Peyer's patch (tissue), 4 donors: ENCODE data around the gene NDFIP2. TPM values are rescaled to one million over a fixed set of nuclear protein-coding genes. Genes with fewer than 3 reads are reported as not detected.

Source experiments
- DNase-seq, 3 donors: peaks; one replicate each; pipeline ENCODE4 v3.0.0-alpha.2; 2017 to 2019
- H3K27ac ChIP-seq, 4 donors: fragments of 200-600 bp; sonication (generic); one replicate each; pipeline ENCODE4 v1.5.1; 2016 to 2019
- H3K27me3 ChIP-seq, 2 donors: fragments of 200-600 bp; sonication (generic); one replicate each; pipeline ENCODE4 v1.5.1; 2019
- H3K36me3 ChIP-seq, 3 donors: fragments of 200-600 bp; sonication (generic); one replicate each; pipeline ENCODE4 v1.5.1; 2016 to 2019
- H3K4me1 ChIP-seq, 4 donors: fragments of 200-600 bp; sonication (generic); one replicate each; pipeline ENCODE4 v1.5.1; 2016 to 2019
- H3K4me3 ChIP-seq, 4 donors: fragments of 200-600 bp; sonication (generic); 1 replicate in 3 of 4; 2 replicates in 1 of 4; pipeline ENCODE4 v1.5.1; 2016 to 2019; ENCODE audit warnings: mild to moderate bottlenecking in 1 of 4
- H3K9me3 ChIP-seq, 4 donors: fragments of 200-600 bp; sonication (generic); one replicate each; pipeline ENCODE4 v1.5.1; 2016 to 2019; ENCODE audit warnings: mild to moderate bottlenecking in 1 of 4
- CTCF ChIP-seq, 6 experiments: fragments of 450-650 bp in 4 of 6; fragments of 200-600 bp in 2 of 6; sonication (generic) in 1 of 6; IDR thresholded peaks; one replicate each; pipeline ENCODE4 v1.5.1; 2017 to 2019; ENCODE audit warnings: antibody characterized with exemption in 6 of 6, mild to moderate bottlenecking in 3 of 6, moderate library complexity in 1 of 6
- POLR2A ChIP-seq, 2 donors: fragments of 450-650 bp; IDR thresholded peaks; one replicate each; pipeline ENCODE4 v1.5.1; 2017; ENCODE audit warnings: antibody characterized with exemption in 2 of 2, mild to moderate bottlenecking in 2 of 2, moderate library complexity in 2 of 2
- total RNA-seq, 4 donors: library from RNA; depleted of rRNA; stranded (reverse); fragments of >200 nt; gene quantifications; one replicate each; pipeline ENCODE4 v1.1.0, GENCODE V29; 2016

Gene NDFIP2
- total RNA-seq, 4 donors from 2014 or later: 28.1 to 102 (median 59.6) TPM

DNA sequence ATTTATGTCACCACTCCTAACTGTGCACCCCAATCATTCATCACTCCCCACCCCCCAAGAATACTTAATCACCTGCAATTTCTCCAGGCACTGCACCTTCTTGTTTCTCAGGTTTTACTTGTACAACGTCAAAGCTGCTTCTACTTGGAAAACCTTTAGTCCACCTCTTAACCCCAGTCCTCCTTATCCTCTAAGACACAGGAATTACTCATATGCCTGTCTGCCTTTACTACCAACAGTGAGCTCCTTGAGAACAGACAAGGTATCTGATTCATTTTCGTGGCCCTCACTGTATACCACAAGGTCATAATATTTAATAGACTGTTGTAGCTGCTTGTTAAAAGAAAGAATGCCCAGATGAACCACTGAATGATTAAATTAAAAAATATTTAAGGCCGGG is 21.0 kb upstream of the NDFIP2 start:
- Histone ChIP-seq H3K27me3 (no peaks in the 10 kb centered on the region), H3K4me3 (no peak overlapping the region), H3K27ac (no peak overlapping the region), H3K4me1 (no peaks in the 10 kb centered on the region), H3K9me3 (no peaks in the 10 kb centered on the region), H3K36me3 (no peaks in the 10 kb centered on the region)
- DNase-seq: no peak
- no peak for TF ChIP-seq CTCF (IDR thresholded peaks at IDR 0.05)
- TF ChIP-seq POLR2A (IDR thresholded peaks at IDR 0.05): no peak

- Histone ChIP-seq H3K9me3 (no peaks in the 10 kb centered on the region), H3K4me1 (no peaks in the 10 kb centered on the region), H3K27ac (no peak overlapping the region), H3K27me3 (peaks cover 0 to 3% of the 10 kb centered on the region in 2 donors), H3K4me3 (no peak overlapping the region), H3K36me3 (no peaks in the 10 kb centered on the region)
- no peak for DNase-seq
- TF ChIP-seq CTCF (IDR thresholded peaks at IDR 0.05) (no peak), POLR2A (IDR thresholded peaks at IDR 0.05) (no peak)
Observed at GRCh38 chr13:79462895-79463294, 18.1 kb upstream of the NDFIP2 start.

GRCh38 chr13:79463604-79464003 is 17.4 kb upstream of the NDFIP2 start:
- TF ChIP-seq POLR2A (IDR thresholded peaks at IDR 0.05) (no peak), CTCF (IDR thresholded peaks at IDR 0.05) (no peak)
- no peaks in the 10 kb centered on the region for H3K36me3 ChIP-seq
- H3K4me3 ChIP-seq: no peak overlapping the region
- DNase-seq: no peak
- no peaks in the 10 kb centered on the region for H3K4me1 ChIP-seq
- no peak overlapping the region for H3K27ac ChIP-seq
- peaks cover 0 to 3% of the 10 kb centered on the region in 2 donors for H3K27me3 ChIP-seq
- H3K9me3 ChIP-seq: no peaks in the 10 kb centered on the region

- no peaks in the 10 kb centered on the region for H3K9me3 ChIP-seq
- H3K4me3 ChIP-seq: no peak overlapping the region
- peaks cover 0 to 3% of the 10 kb centered on the region in 2 donors for H3K27me3 ChIP-seq
- DNase-seq: no peak
- H3K36me3 ChIP-seq: no peaks in the 10 kb centered on the region
- H3K4me1 ChIP-seq: no peaks in the 10 kb centered on the region
- TF ChIP-seq CTCF (IDR thresholded peaks at IDR 0.05) (no peak), POLR2A (IDR thresholded peaks at IDR 0.05) (no peak)
- no peak overlapping the region for H3K27ac ChIP-seq
Observed at GRCh38 chr13:79466872-79467271, 14.1 kb upstream of the NDFIP2 start.

GRCh38 chr13:79468402-79468801 is 12.6 kb upstream of the NDFIP2 start:
- peaks cover 0 to 3% of the 10 kb centered on the region in 2 donors for H3K27me3 ChIP-seq
- H3K36me3 ChIP-seq: no peaks in the 10 kb centered on the region
- no peaks in the 10 kb centered on the region for H3K4me1 ChIP-seq
- TF ChIP-seq CTCF (IDR thresholded peaks at IDR 0.05) (no peak), POLR2A (IDR thresholded peaks at IDR 0.05) (no peak)
- no peak overlapping the region for H3K4me3 ChIP-seq
- no peak overlapping the region for H3K27ac ChIP-seq
- no peak for DNase-seq
- no peaks in the 10 kb centered on the region for H3K9me3 ChIP-seq

GRCh38 chr13:79468819-79469218 is 12.1 kb upstream of the NDFIP2 start:
- Histone ChIP-seq H3K27ac (no peak overlapping the region), H3K36me3 (no peaks in the 10 kb centered on the region), H3K4me3 (no peak overlapping the region), H3K27me3 (peaks cover 0 to 3% of the 10 kb centered on the region in 2 donors), H3K4me1 (no peaks in the 10 kb centered on the region), H3K9me3 (no peaks in the 10 kb centered on the region)
- TF ChIP-seq CTCF (IDR thresholded peaks at IDR 0.05) (no peak), POLR2A (IDR thresholded peaks at IDR 0.05) (no peak)
- DNase-seq: no peak
